ENCODE results near the gene DCHS2. TPM values are rescaled to one million over a fixed set of nuclear protein-coding genes. Genes with fewer than 3 reads are reported as not detected.

DCHS2 gene
- total RNA-seq, 4 donors from 2014 or later: 0.53 to 1.5 (median 0.57) TPM; not detected in 1

GRCh38 chr4:154503598-154503997 is 12.0 kb upstream of the DCHS2 start:
- Histone ChIP-seq H3K9me3 (no peaks in the 10 kb centered on the region), H3K36me3 (no peaks in the 10 kb centered on the region), H3K4me3 (no peak overlapping the region), H3K27me3 (peaks cover 0 to 5% (median 0%) of the 10 kb centered on the region in 4 donors), H3K27ac (no peak overlapping the region), H3K4me1 (peaks cover 0 to 18% (median 0%) of the 10 kb centered on the region in 3 donors)
- DNase-seq: no peak
- 5 to 17% methylated on average over 1 of the region's 1 CpG for WGBS, 2 donors
- intact Hi-C loops (cut with DNase I): no loop called here
- peak in 5 of 6 experiments; percentile 19 to 65 (median 48) for TF ChIP-seq CTCF (IDR thresholded peaks at IDR 0.05)
- TF ChIP-seq POLR2A (IDR thresholded peaks at IDR 0.05): no peak

- DNase-seq: no peak
- 80 to 84% methylated on average over 6 of the region's 6 CpGs for WGBS, 2 donors
- no peaks in the 10 kb centered on the region for H3K36me3 ChIP-seq
- no peak overlapping the region for H3K27ac ChIP-seq
- H3K4me3 ChIP-seq: no peak overlapping the region
- no peaks in the 10 kb centered on the region for H3K9me3 ChIP-seq
- TF ChIP-seq CTCF (IDR thresholded peaks at IDR 0.05) (no peak), POLR2A (IDR thresholded peaks at IDR 0.05) (no peak)
- H3K27me3 ChIP-seq: peaks cover 0 to 7% (median 0%) of the 10 kb centered on the region in 4 donors
- peaks cover 0 to 11% (median 0%) of the 10 kb centered on the region in 3 donors for H3K4me1 ChIP-seq
- intact Hi-C loops (cut with DNase I): no loop called here
Observed at GRCh38 chr4:154502111-154502510, 10.5 kb upstream of the DCHS2 start.

DNA sequence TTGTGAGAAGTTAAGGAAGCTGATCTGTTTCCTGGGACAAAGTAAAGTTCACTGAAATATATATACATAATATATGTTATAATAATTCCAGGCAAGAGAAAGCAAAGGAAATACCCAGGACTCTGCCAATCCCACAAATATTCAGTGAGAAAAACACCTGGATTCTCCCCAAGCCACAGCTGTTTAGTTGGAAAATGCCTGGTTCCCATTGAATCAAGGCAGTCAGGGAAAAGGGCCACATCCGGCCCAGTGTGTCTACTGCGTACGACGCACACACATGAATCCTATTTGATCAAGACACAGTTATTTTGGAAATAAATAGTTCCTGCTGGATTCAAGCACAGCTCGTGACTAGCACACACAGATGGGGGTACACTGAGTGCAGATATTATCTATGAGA is 6.3 kb upstream of the DCHS2 start:
- 67% methylated on average over 5 of the region's 5 CpGs for whole genome bisulfite sequencing, 2 donors
- Histone ChIP-seq H3K36me3 (no peaks in the 10 kb centered on the region), H3K4me1 (no peaks in the 10 kb centered on the region), H3K9me3 (no peaks in the 10 kb centered on the region), H3K27ac (no peak overlapping the region), H3K27me3 (peaks cover 0 to 24% (median 0%) of the 10 kb centered on the region in 4 donors), H3K4me3 (no peak overlapping the region)
- TF ChIP-seq CTCF (IDR thresholded peaks at IDR 0.05): no peak
- TF ChIP-seq POLR2A (IDR thresholded peaks at IDR 0.05): no peak
- DNase-seq: no peak
- intact Hi-C loops (cut with DNase I): no loop called here

DNA sequence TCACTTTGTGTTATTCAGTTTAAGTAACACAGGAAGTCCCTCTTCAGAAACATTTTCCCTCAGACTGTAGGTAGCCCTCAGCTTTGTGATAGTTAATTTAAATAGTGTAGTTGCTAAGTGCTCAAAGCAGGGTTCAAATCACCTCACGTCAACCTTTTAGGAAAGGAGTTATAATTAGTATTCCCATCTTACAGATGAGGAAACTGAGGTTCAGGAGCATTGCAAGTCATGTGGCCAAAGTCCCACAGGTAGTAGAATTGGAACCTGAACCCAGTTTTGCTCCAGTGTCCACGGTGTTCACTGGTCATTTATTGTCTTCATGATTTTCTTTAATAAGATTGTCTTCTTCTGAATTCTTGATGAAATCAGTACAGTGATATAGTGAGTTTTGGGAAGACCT is 4.3 kb upstream of the DCHS2 start:
- Histone ChIP-seq H3K4me1 (peaks cover 10 to 17% (median 13%) of the 10 kb centered on the region in 3 donors), H3K27me3 (peaks cover 0 to 44% (median 0%) of the 10 kb centered on the region in 4 donors), H3K27ac (no peak overlapping the region), H3K36me3 (no peaks in the 10 kb centered on the region), H3K9me3 (no peaks in the 10 kb centered on the region), H3K4me3 (no peak overlapping the region)
- intact Hi-C loops (cut with DNase I): no loop called here
- TF ChIP-seq POLR2A (IDR thresholded peaks at IDR 0.05) (no peak), CTCF (IDR thresholded peaks at IDR 0.05) (no peak)
- WGBS, 2 donors: 87 to 88% methylated on average over 2 of the region's 2 CpGs
- DNase-seq: no peak

- TF ChIP-seq POLR2A (IDR thresholded peaks at IDR 0.05) (no peak), CTCF (IDR thresholded peaks at IDR 0.05) (no peak)
- no peak overlapping the region for H3K27ac ChIP-seq
- peaks cover 16 to 28% (median 18%) of the 10 kb centered on the region in 3 donors for H3K4me1 ChIP-seq
- no peaks in the 10 kb centered on the region for H3K9me3 ChIP-seq
- DNase-seq: no peak
- WGBS, 2 donors: 23 to 31% methylated on average over 7 to 14 of the region's 16 CpGs
- peak overlapping the region in 3 of 4 donors; percentile 40 to 64 (median 46) for H3K4me3 ChIP-seq
- intact Hi-C loops (cut with DNase I): no loop called here
- no peaks in the 10 kb centered on the region for H3K36me3 ChIP-seq
- H3K27me3 ChIP-seq: peaks cover 4 to 71% (median 4%) of the 10 kb centered on the region in 4 donors
Observed at GRCh38 chr4:154492288-154492687, 689 bp upstream of the DCHS2 start.

Measured in esophagus squamous epithelium (tissue), 5 donors.